ENCODE data around the gene LILRB5. TPM values are rescaled to one million over a fixed set of nuclear protein-coding genes. Genes with fewer than 3 reads are reported as not detected.
A peak's percentile ranks its signal among the peaks of the same experiment; 100 is the strongest.
"Not testable (repeated sequence)": the region's sequence is repeated elsewhere in the genome, so short reads cannot be mapped to it uniquely, and the experiment has no call there.

LILRB5 gene
- total RNA-seq, 1 experiment from 2014 or later = not detected

DNA sequence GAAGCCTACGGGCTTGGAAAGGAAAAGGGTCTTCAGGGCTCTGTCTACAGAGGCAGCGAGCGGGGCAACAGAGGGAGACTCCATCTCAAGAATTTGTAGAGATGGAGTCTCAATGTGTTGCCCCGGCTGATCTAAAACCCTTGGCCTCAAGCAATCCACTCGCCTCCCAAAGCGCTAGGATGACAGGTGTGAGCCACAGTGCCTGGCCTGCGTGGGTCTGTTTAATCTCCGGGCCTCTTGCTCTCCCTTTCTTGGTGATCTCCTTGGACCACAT is 48.4 kb downstream of the LILRB5 start:
- H3K27ac ChIP-seq (ENCODE audit: low read depth, low read length, poor library complexity, severe bottlenecking) = no peak overlapping the region
- TF ChIP-seq, protein P1, sequence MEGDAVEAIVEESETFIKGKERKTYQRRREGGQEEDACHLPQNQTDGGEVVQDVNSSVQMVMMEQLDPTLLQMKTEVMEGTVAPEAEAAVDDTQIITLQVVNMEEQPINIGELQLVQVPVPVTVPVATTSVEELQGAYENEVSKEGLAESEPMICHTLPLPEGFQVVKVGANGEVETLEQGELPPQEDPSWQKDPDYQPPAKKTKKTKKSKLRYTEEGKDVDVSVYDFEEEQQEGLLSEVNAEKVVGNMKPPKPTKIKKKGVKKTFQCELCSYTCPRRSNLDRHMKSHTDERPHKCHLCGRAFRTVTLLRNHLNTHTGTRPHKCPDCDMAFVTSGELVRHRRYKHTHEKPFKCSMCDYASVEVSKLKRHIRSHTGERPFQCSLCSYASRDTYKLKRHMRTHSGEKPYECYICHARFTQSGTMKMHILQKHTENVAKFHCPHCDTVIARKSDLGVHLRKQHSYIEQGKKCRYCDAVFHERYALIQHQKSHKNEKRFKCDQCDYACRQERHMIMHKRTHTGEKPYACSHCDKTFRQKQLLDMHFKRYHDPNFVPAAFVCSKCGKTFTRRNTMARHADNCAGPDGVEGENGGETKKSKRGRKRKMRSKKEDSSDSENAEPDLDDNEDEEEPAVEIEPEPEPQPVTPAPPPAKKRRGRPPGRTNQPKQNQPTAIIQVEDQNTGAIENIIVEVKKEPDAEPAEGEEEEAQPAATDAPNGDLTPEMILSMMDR (conservative IDR thresholded peaks at IDR 0.05; ENCODE audit: low read depth, low read length) = no peak
- TF ChIP-seq EZH2 (IDR thresholded peaks at IDR 0.05; ENCODE audit: borderline replicate concordance, low read depth, low read length, poor library complexity, severe bottlenecking) = no peak
- H3K9me3 ChIP-seq (ENCODE audit: low read depth, low read length, poor library complexity, severe bottlenecking) = no peaks in the 10 kb centered on the region
- intact Hi-C loops (cut with micrococcal nuclease; ENCODE audit: unreplicated experiment) = no loop called here
- no peak overlapping the region for H3K4me3 ChIP-seq (ENCODE audit: low read depth, low read length, poor library complexity, severe bottlenecking)
- H3K36me3 ChIP-seq (ENCODE audit: insufficient read depth, low read length, poor library complexity, severe bottlenecking) = peaks cover 50% of the 10 kb centered on the region
- H3K4me1 ChIP-seq (ENCODE audit: insufficient read depth, low read length, poor library complexity, severe bottlenecking) = peaks cover 34% of the 10 kb centered on the region
- DNase-seq (ENCODE audit: low spot score) = no peak
- no TSS peak for BruUV-seq (replicated peaks)
- CTCF ChIA-PET = no interaction called here
- POLR2A ChIA-PET (ENCODE audit: low non-redundant PET) = no interaction called here
- H3K27me3 ChIP-seq (replicated peaks; ENCODE audit: insufficient read depth, low read depth, low read length, poor library complexity) = no peaks in the 10 kb centered on the region

DNA sequence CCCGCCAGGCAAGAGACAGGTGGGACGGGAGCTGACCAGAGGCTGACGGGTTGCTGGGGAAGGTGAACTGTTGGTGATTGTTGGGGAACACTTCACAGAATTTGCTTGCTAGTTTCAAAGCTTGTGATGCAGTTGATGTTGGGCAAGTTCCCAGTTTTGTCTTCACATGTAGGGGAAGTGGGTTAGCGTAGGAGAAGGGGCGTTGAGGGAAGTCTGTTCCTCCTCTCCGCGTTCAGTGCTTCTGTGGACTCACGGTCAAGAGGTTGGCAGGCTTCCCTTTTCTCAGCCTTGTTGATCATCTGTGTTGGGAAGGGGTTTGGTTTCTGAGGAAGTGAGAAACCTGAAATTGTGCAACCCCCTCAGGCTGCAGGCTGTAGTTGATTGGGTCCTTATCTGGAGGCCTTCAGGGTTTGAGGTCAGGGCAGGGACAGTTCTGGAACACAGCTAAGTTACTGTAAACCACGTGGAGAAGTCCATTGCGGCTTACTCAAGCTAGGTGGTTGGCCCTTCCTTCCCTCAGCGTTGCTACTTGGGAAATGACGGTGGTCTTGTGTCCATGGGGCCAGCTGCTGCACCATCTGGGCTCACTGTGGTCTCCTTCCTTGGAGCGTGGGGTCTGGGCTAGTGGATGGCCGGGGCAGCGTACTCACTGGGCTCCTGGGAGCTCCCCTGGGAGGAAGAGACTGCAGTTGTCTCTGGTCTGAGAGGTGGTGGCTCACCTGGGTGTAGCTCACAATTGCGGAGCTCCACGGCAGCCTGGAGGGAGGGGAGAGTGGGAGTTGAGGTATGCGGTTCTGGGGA is 48.9 kb downstream of the LILRB5 start:
- H3K27ac ChIP-seq (ENCODE audit: low read depth, low read length, poor library complexity, severe bottlenecking) = peak overlapping the region; percentile 13
- no peaks in the 10 kb centered on the region for H3K27me3 ChIP-seq (replicated peaks; ENCODE audit: insufficient read depth, low read depth, low read length, poor library complexity)
- H3K4me1 ChIP-seq (ENCODE audit: insufficient read depth, low read length, poor library complexity, severe bottlenecking) = peaks cover 39% of the 10 kb centered on the region
- no TSS peak for BruUV-seq (replicated peaks)
- TF ChIP-seq, protein P1 (conservative IDR thresholded peaks at IDR 0.05; ENCODE audit: low read depth, low read length) = no peak
- TF ChIP-seq EZH2 (IDR thresholded peaks at IDR 0.05; ENCODE audit: borderline replicate concordance, low read depth, low read length, poor library complexity, severe bottlenecking) = no peak
- intact Hi-C loops (cut with micrococcal nuclease; ENCODE audit: unreplicated experiment) = no loop called here
- H3K9me3 ChIP-seq (ENCODE audit: low read depth, low read length, poor library complexity, severe bottlenecking) = no peaks in the 10 kb centered on the region
- CTCF ChIA-PET = no interaction called here
- H3K4me3 ChIP-seq (ENCODE audit: low read depth, low read length, poor library complexity, severe bottlenecking) = no peak overlapping the region
- POLR2A ChIA-PET (ENCODE audit: low non-redundant PET) = interaction anchor here (0.6 kb wide), 1 partner anchor 708 kb away, joined by 7 read pairs; no protein-coding TSS in a partner anchor
- no peak for DNase-seq (ENCODE audit: low spot score)
- peaks cover 55% of the 10 kb centered on the region for H3K36me3 ChIP-seq (ENCODE audit: insufficient read depth, low read length, poor library complexity, severe bottlenecking)

DNA sequence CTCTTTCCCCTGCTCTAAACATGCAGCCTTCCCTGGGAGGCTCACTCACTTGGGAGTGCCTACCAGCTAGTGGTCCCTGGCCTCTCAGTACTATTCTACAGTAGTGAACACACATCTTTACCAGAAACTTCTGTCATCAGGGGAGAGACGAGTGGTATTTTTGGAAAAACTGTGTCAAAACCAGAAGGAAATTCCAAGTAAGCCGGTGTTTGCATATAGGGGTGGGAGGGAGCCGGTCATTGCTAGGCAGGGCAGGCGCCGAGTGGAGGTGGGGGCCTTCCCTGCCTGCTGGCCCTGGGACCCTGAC is 49.4 kb downstream of the LILRB5 start:
- Histone ChIP-seq H3K4me1 (ENCODE audit: insufficient read depth, low read length, poor library complexity, severe bottlenecking) (peaks cover 44% of the 10 kb centered on the region), H3K9me3 (ENCODE audit: low read depth, low read length, poor library complexity, severe bottlenecking) (no peaks in the 10 kb centered on the region), H3K4me3 (ENCODE audit: low read depth, low read length, poor library complexity, severe bottlenecking) (no peak overlapping the region), H3K27me3 (replicated peaks; ENCODE audit: insufficient read depth, low read depth, low read length, poor library complexity) (no peaks in the 10 kb centered on the region), H3K27ac (ENCODE audit: low read depth, low read length, poor library complexity, severe bottlenecking) (peak overlapping the region; percentile 13), H3K36me3 (ENCODE audit: insufficient read depth, low read length, poor library complexity, severe bottlenecking) (peaks cover 61% of the 10 kb centered on the region)
- DNase-seq (ENCODE audit: low spot score) = no peak
- intact Hi-C loops (cut with micrococcal nuclease; ENCODE audit: unreplicated experiment) = no loop called here
- no TSS peak for BruUV-seq (replicated peaks)
- TF ChIP-seq, protein P1 (conservative IDR thresholded peaks at IDR 0.05; ENCODE audit: low read depth, low read length) = no peak
- no peak for TF ChIP-seq EZH2 (IDR thresholded peaks at IDR 0.05; ENCODE audit: borderline replicate concordance, low read depth, low read length, poor library complexity, severe bottlenecking)
- ChIA-PET POLR2A (ENCODE audit: low non-redundant PET) (interaction anchor here (0.6 kb wide), 1 partner anchor 708 kb away, joined by 7 read pairs; no protein-coding TSS in a partner anchor), CTCF (no interaction called here)

DNA sequence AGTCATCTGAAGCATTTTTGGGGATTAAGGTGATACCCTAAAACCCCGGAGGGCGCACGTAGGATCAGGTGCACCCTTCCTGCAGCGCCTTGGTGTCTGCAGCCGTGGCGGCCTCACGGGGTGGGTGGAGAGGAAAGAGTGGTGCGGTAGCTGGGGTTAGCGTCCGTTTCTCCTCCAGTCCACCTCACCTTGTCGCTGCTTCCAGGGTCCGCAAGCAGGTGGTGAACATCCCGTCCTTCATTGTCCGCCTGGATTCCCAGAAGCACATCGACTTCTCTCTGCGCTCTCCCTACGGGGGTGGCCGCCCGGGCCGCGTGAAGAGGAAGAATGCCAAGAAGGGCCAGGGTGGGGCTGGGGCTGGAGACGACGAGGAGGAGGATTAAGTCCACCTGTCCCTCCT is 49.9 kb downstream of the LILRB5 start:
- H3K27ac ChIP-seq (ENCODE audit: low read depth, low read length, poor library complexity, severe bottlenecking); intact Hi-C loops (cut with micrococcal nuclease; ENCODE audit: unreplicated experiment); BruUV-seq (replicated peaks); CTCF ChIA-PET; DNase-seq (ENCODE audit: low spot score); H3K9me3 ChIP-seq (ENCODE audit: low read depth, low read length, poor library complexity, severe bottlenecking); POLR2A ChIA-PET (ENCODE audit: low non-redundant PET); H3K27me3 ChIP-seq (replicated peaks; ENCODE audit: insufficient read depth, low read depth, low read length, poor library complexity); H3K4me3 ChIP-seq (ENCODE audit: low read depth, low read length, poor library complexity, severe bottlenecking): not testable (repeated sequence)
- H3K4me1 ChIP-seq (ENCODE audit: insufficient read depth, low read length, poor library complexity, severe bottlenecking) = peaks cover 49% of the 10 kb centered on the region
- H3K36me3 ChIP-seq (ENCODE audit: insufficient read depth, low read length, poor library complexity, severe bottlenecking) = peaks cover 65% of the 10 kb centered on the region
